DMS53 (cell line): ENCODE measurements around the gene SERPINF2.
"Not testable (repeated sequence)": the region's sequence is repeated elsewhere in the genome, so short reads cannot be mapped to it uniquely, and the experiment has no call there.

Experiments used
- DNase-seq: peaks from one replicate; lab custom pipeline; 2025; lab: John Stamatoyannopoulos, UW

SERPINF2 gene

GRCh38 chr17:1742371-1743087 is at the start of gene SERPINF2:
Gene SERPINF2 (plus strand): TSS chr17:1742871. CDS start chr17:1744996, 2,125 bp downstream.
- DNase-seq: no peak

GRCh38 chr17:1693339-1693738 is 49.3 kb upstream of the SERPINF2 start:
- no peak for DNase-seq

- no peak for DNase-seq
Observed at GRCh38 chr17:1695365-1695764, 47.3 kb upstream of the SERPINF2 start.

GRCh38 chr17:1697681-1698080 is 45.0 kb upstream of the SERPINF2 start:
- DNase-seq: no peak

- peak; percentile 50 for DNase-seq
Observed at GRCh38 chr17:1699891-1700290, 42.8 kb upstream of the SERPINF2 start.

GRCh38 chr17:1703063-1703462 is 39.6 kb upstream of the SERPINF2 start:
- no peak for DNase-seq

- no peak for DNase-seq
Observed at GRCh38 chr17:1705004-1705403, 37.7 kb upstream of the SERPINF2 start.

GRCh38 chr17:1707107-1707506 is 35.6 kb upstream of the SERPINF2 start:
- no peak for DNase-seq

- not testable (repeated sequence) for DNase-seq
Observed at GRCh38 chr17:1708791-1709346, 33.8 kb upstream of the SERPINF2 start.

- DNase-seq: no peak
Observed at GRCh38 chr17:1709403-1709951, 33.2 kb upstream of the SERPINF2 start.

- peak; percentile 61 for DNase-seq
Observed at GRCh38 chr17:1709971-1710806, 32.5 kb upstream of the SERPINF2 start, which contains the start of gene TLCD2. Gene TLCD2 (minus strand): TSS chr17:1710377. CDS start chr17:1710242, 135 bp downstream.

- DNase-seq: peak; percentile 42
Observed at GRCh38 chr17:1710807-1711553, 31.7 kb upstream of the SERPINF2 start.

GRCh38 chr17:1711804-1712203 is 30.9 kb upstream of the SERPINF2 start:
- no peak for DNase-seq

GRCh38 chr17:1712271-1712670 is 30.4 kb upstream of the SERPINF2 start:
- DNase-seq: no peak

- DNase-seq: no peak
Observed at GRCh38 chr17:1713160-1713877, 29.4 kb upstream of the SERPINF2 start.

- peak; percentile 62 for DNase-seq
Observed at GRCh38 chr17:1713878-1714426, 28.7 kb upstream of the SERPINF2 start.

GRCh38 chr17:1714427-1714979 is 28.2 kb upstream of the SERPINF2 start:
- DNase-seq: peak; percentile 89

GRCh38 chr17:1714980-1715802 is 27.5 kb upstream of the SERPINF2 start:
- DNase-seq: peak; percentile 82

GRCh38 chr17:1715803-1716075 is 26.9 kb upstream of the SERPINF2 start:
- no peak for DNase-seq
